HCT116 (cell line): ENCODE measurements around the gene CEMP1. TPM values are rescaled to one million over a fixed set of nuclear protein-coding genes. Genes with fewer than 3 reads are reported as not detected.

Experiments used
- ATAC-seq: fragments of 200-7000 bp; cut with Tn5 transposase; 2 replicates; pipeline ENCODE4 v1.9.1; 2020; ENCODE audit warnings: mild to moderate bottlenecking, moderate library complexity
- BruUV-seq: library from RNA; stranded (reverse); fragments of 400-500 nt; replicated peaks from 2 replicates; lab custom pipeline; 2021; lab: Mats Ljungman, UMichigan
- CTCF ChIA-PET: fragments of 300-600 bp; sonication (Branson Sonifier 250); formaldehyde crosslinking; loops from one replicate; lab custom pipeline; 2021; ENCODE audit warnings: antibody characterized with exemption; lab: Charles Lee
- POLR2A ChIA-PET: fragments of 300-600, 350-600 bp; sonication (Branson Sonifier 250); formaldehyde crosslinking; loops from one replicate; lab custom pipeline; 2021; ENCODE audit warnings: antibody characterized with exemption; lab: Charles Lee
- RAD21 ChIA-PET, 2 experiments: fragments of 300-600 bp; sonication (Branson Sonifier 250); formaldehyde crosslinking; loops; one replicate each; lab custom pipeline; 2023; ENCODE audit warnings: low total read pairs in 2 of 2; ENCODE audit not compliant: uncharacterized antibody in 2 of 2, unreplicated experiment in 2 of 2, low non-redundant PET in 1 of 2; lab: Charles Lee
- DNase-seq: peaks from one replicate; pipeline ENCODE4 v3.0.0-alpha.2; 2010; ENCODE audit warnings: low read depth, low spot score
- H2AFZ ChIP-seq: fragments of 200-600 bp; shearing (Covaris generic), sonication (generic); 2 replicates; pipeline ENCODE4 v1.6.1; 2017; ENCODE audit warnings: low read depth, mixed run types, mixed read lengths, antibody characterized with exemption, low read length; ENCODE audit not compliant: poor library complexity, severe bottlenecking
- H3K27ac ChIP-seq: 2 replicates; pipeline ENCODE4 v1.5.1; 2012; ENCODE audit warnings: low read depth, low read length
- H3K27me3 ChIP-seq: fragments of 200-600 bp; sonication (generic); 2 replicates; pipeline ENCODE4 v1.6.1; 2016; ENCODE audit warnings: mixed run types, low read length, mixed read lengths; ENCODE audit not compliant: insufficient read depth
- H3K36me3 ChIP-seq, 2 experiments: fragments of 200-500 bp in 1 of 2; fragments of 200-600 bp in 1 of 2; sonication (Bioruptor generic) in 1 of 2; sonication (generic) in 1 of 2; 2 replicates each; pipeline versions ENCODE4 v1.5.1 to v1.6.1; 2014 to 2016; ENCODE audit warnings: low read length in 2 of 2, inconsistent platforms in 1 of 2, mixed read lengths in 1 of 2, mixed run types in 1 of 2; ENCODE audit not compliant: insufficient read depth in 2 of 2, control insufficient read depth in 1 of 2
- H3K4me1 ChIP-seq, 2 experiments: fragments of 200-600 bp in 1 of 2; sonication (generic) in 1 of 2; 2 replicates each; pipeline versions ENCODE4 v1.5.1 to v1.6.1; 2012 to 2017; ENCODE audit warnings: low read length in 2 of 2, inconsistent platforms in 1 of 2, mild to moderate bottlenecking in 1 of 2, mixed read lengths in 1 of 2, mixed run types in 1 of 2, moderate library complexity in 1 of 2; ENCODE audit not compliant: insufficient read depth in 2 of 2, control insufficient read depth in 1 of 2
- H3K4me2 ChIP-seq: fragments of 200-600 bp; sonication (generic); 2 replicates; pipeline ENCODE4 v1.6.1; 2017; ENCODE audit warnings: mixed run types, low read length, mixed read lengths
- H3K4me3 ChIP-seq, 2 experiments: fragments of 200-600 bp in 1 of 2; sonication (generic) in 1 of 2; replicated peaks in 1 of 2; 2 replicates each; pipeline ENCODE4 v1.5.1; 2011 to 2016; ENCODE audit warnings: low read length in 2 of 2, control low read depth in 1 of 2, low read depth in 1 of 2, mild to moderate bottlenecking in 1 of 2, mixed read lengths in 1 of 2, mixed run types in 1 of 2
- H3K79me2 ChIP-seq: fragments of 200-600 bp; sonication (generic); 2 replicates; pipeline ENCODE4 v1.6.1; 2017; ENCODE audit warnings: mild to moderate bottlenecking, mixed run types, low read length, moderate library complexity, mixed read lengths; ENCODE audit not compliant: insufficient read depth
- H3K9ac ChIP-seq: fragments of 200-600 bp; sonication (generic); 2 replicates; pipeline ENCODE4 v1.6.1; 2016; ENCODE audit warnings: low read length, mixed read lengths
- H3K9me2 ChIP-seq: fragments of 200-600 bp; sonication (generic), shearing (Covaris generic); 2 replicates; pipeline ENCODE4 v1.6.1; 2017; ENCODE audit warnings: mixed run types, mild to moderate bottlenecking, moderate library complexity; ENCODE audit not compliant: insufficient read depth
- H3K9me3 ChIP-seq, 2 experiments: fragments of 200-500 bp in 1 of 2; fragments of 200-600 bp in 1 of 2; sonication (Bioruptor generic) in 1 of 2; sonication (generic) in 1 of 2; 2 replicates each; pipeline ENCODE4 v1.6.1; 2014 to 2017; ENCODE audit warnings: low read length in 2 of 2, mixed read lengths in 2 of 2, inconsistent platforms in 1 of 2, low read depth in 1 of 2, mild to moderate bottlenecking in 1 of 2, mixed run types in 1 of 2, moderate library complexity in 1 of 2; ENCODE audit not compliant: control insufficient read depth in 1 of 2, insufficient read depth in 1 of 2
- H4K20me1 ChIP-seq: fragments of 200-600 bp; sonication (generic), shearing (Covaris generic); 2 replicates; pipeline ENCODE4 v1.6.1; 2017; ENCODE audit warnings: mixed run types, mild to moderate bottlenecking, moderate library complexity; ENCODE audit not compliant: insufficient read depth
- ATF3 ChIP-seq: IDR thresholded peaks from 2 replicates; pipeline ENCODE4 v1.6.1; 2012
- CBX3 ChIP-seq: IDR thresholded peaks from 2 replicates; pipeline ENCODE4 v1.6.1; 2012; ENCODE audit warnings: low read depth
- CEBPB ChIP-seq: IDR thresholded peaks from 2 replicates; pipeline ENCODE4 v1.6.1; 2012; ENCODE audit warnings: low read depth
- CTCF ChIP-seq, 3 experiments: fragments of 200-600 bp in 1 of 3; sonication (generic) in 1 of 3; IDR thresholded peaks in 2 of 3; conservative IDR thresholded peaks in 1 of 3; 2 replicates each; pipeline ENCODE4 v1.5.1; 2012 to 2017; ENCODE audit warnings: low read depth in 2 of 3, low read length in 2 of 3, antibody characterized with exemption in 1 of 3, borderline replicate concordance in 1 of 3, control low read depth in 1 of 3, mild to moderate bottlenecking in 1 of 3, mixed read lengths in 1 of 3, mixed run types in 1 of 3, moderate library complexity in 1 of 3; ENCODE audit not compliant: insufficient read depth in 1 of 3
- EGR1 ChIP-seq: IDR thresholded peaks from 2 replicates; pipeline ENCODE4 v1.6.1; 2012; ENCODE audit warnings: low read depth
- JUND ChIP-seq: IDR thresholded peaks from 2 replicates; pipeline ENCODE4 v1.6.1; 2012
- MAX ChIP-seq: IDR thresholded peaks from 2 replicates; pipeline ENCODE4 v1.6.1; 2012
- POLR2AphosphoS5 ChIP-seq: IDR thresholded peaks from 2 replicates; pipeline ENCODE4 v1.6.1; 2011; ENCODE audit warnings: mild to moderate bottlenecking, low read depth, low read length, moderate library complexity
- REST ChIP-seq: IDR thresholded peaks from 2 replicates; pipeline ENCODE4 v1.6.1; 2012; ENCODE audit warnings: low read depth
- SP1 ChIP-seq: IDR thresholded peaks from 2 replicates; pipeline ENCODE4 v1.6.1; 2012; ENCODE audit warnings: low read depth
- SRF ChIP-seq: IDR thresholded peaks from 2 replicates; pipeline ENCODE4 v1.6.1; 2012; ENCODE audit warnings: low read depth
- TCF7L2 ChIP-seq: IDR thresholded peaks from 2 replicates; pipeline ENCODE4 v1.7.0; 2011; ENCODE audit warnings: borderline replicate concordance, inconsistent platforms; ENCODE audit not compliant: insufficient read depth, insufficient read length; ENCODE audit errors: extremely low read depth
- ZFX ChIP-seq: fragments of 450-650 bp; IDR thresholded peaks from 2 replicates; pipeline ENCODE4 v1.6.1; 2017
- ZNF274 ChIP-seq: fragments of 200-500 bp; sonication (Bioruptor generic); IDR thresholded peaks from 2 replicates; pipeline ENCODE4 v1.6.1; 2014; ENCODE audit warnings: mild to moderate bottlenecking, low read depth, low read length, inconsistent platforms
- intact Hi-C: fragments of 100-400 bp; cut with micrococcal nuclease; formaldehyde crosslinking; loops from 2 replicates; pipeline ENCODE4 v1.10.0; 2022
- total RNA-seq: library from RNA; stranded (reverse); gene quantifications from one replicate; pipeline ENCODE4 v1.2.1, GENCODE V29; 2021; ENCODE audit not compliant: unreplicated experiment

Gene CEMP1
- total RNA-seq, 1 experiment from 2014 or later: 0.32 TPM

GRCh38 chr16:2497116-2497630 is 34.0 kb downstream of the CEMP1 start:
- CTCF ChIA-PET: no interaction called here

More at GRCh38 chr16:2497116-2497630, 34.0 kb downstream of the CEMP1 start:
- no peak overlapping the region for H3K9ac ChIP-seq
- H3K79me2 ChIP-seq: peaks cover 6% of the 10 kb centered on the region; the same call in 1 of the 2 replicates
- no peak overlapping the region for H2AFZ ChIP-seq
- DNase-seq: no peak
- H3K9me3 ChIP-seq: no peaks in the 10 kb centered on the region
- no peaks in the 10 kb centered on the region for H3K9me2 ChIP-seq
- no peak for ATAC-seq
- H3K4me3 ChIP-seq: no peak overlapping the region
- H3K36me3 ChIP-seq: peaks cover 0 to 4% of the 10 kb centered on the region in 2 experiments; a peak in 1 of 4 replicates
- RAD21 ChIA-PET: no interaction called here
- H3K4me1 ChIP-seq: peaks cover 3 to 6% of the 10 kb centered on the region in 2 experiments; a peak in 1 of 4 replicates
- TF ChIP-seq CTCF (IDR thresholded peaks at IDR 0.05 in 2 of 3, conservative IDR thresholded peaks at IDR 0.05 in 1 of 3; ENCODE audit: borderline replicate concordance in 1 of 3, insufficient read depth in 1 of 3, low read depth in 2 of 3, low read length in 2 of 3) (no peak), CBX3 (no peak), REST (no peak), ZFX (no peak), CEBPB (no peak), SP1 (no peak), JUND (no peak), EGR1 (no peak), POLR2AphosphoS5 (no peak), ZNF274 (no peak), TCF7L2 (no peak), ATF3 (no peak), SRF (no peak), MAX (no peak)
- no TSS peak for BruUV-seq
- H4K20me1 ChIP-seq: no peaks in the 10 kb centered on the region
- H3K4me2 ChIP-seq: no peak overlapping the region
- H3K27ac ChIP-seq: no peak overlapping the region
- no peaks in the 10 kb centered on the region for H3K27me3 ChIP-seq
- POLR2A ChIA-PET: no interaction called here
- intact Hi-C loops: no loop called here
